T-helper 1 cell treated with Interleukin-12 subunit alpha and Interleukin-12 subunit beta and Interleukin-4 antibody, amounts not matched to agents 30 μg/mL and 1 μg/mL, for 36 hours (primary cell): ENCODE results near the gene TRIM10.

ENCODE experiments used
- H3K27ac Mint-ChIP-seq: one replicate; pipeline ENCODE4 v1.8.0; 2021; ENCODE audit warnings: mild to moderate bottlenecking, mixed read lengths
- H3K27me3 Mint-ChIP-seq: one replicate; pipeline ENCODE4 v1.8.0; 2021; ENCODE audit warnings: low read depth, mixed read lengths
- H3K36me3 Mint-ChIP-seq: one replicate; pipeline ENCODE4 v1.8.0; 2021; ENCODE audit warnings: low read depth, mixed read lengths
- H3K4me1 Mint-ChIP-seq: one replicate; pipeline ENCODE4 v1.8.0; 2021; ENCODE audit warnings: low read depth, mixed read lengths
- H3K4me3 Mint-ChIP-seq: one replicate; pipeline ENCODE4 v1.8.0; 2021; ENCODE audit warnings: mild to moderate bottlenecking, moderate library complexity, mixed read lengths
- H3K9me3 Mint-ChIP-seq: one replicate; pipeline ENCODE4 v1.8.0; 2021; ENCODE audit warnings: mixed read lengths

Gene TRIM10

GRCh38 chr6:30163918-30164654, 3.1 kb upstream of the TRIM10 start:
- Mint-ChIP-seq H3K4me1 (peaks cover 43% of the 10 kb centered on the region), H3K27me3 (no peaks in the 10 kb centered on the region), H3K9me3 (no peaks in the 10 kb centered on the region)

DNA sequence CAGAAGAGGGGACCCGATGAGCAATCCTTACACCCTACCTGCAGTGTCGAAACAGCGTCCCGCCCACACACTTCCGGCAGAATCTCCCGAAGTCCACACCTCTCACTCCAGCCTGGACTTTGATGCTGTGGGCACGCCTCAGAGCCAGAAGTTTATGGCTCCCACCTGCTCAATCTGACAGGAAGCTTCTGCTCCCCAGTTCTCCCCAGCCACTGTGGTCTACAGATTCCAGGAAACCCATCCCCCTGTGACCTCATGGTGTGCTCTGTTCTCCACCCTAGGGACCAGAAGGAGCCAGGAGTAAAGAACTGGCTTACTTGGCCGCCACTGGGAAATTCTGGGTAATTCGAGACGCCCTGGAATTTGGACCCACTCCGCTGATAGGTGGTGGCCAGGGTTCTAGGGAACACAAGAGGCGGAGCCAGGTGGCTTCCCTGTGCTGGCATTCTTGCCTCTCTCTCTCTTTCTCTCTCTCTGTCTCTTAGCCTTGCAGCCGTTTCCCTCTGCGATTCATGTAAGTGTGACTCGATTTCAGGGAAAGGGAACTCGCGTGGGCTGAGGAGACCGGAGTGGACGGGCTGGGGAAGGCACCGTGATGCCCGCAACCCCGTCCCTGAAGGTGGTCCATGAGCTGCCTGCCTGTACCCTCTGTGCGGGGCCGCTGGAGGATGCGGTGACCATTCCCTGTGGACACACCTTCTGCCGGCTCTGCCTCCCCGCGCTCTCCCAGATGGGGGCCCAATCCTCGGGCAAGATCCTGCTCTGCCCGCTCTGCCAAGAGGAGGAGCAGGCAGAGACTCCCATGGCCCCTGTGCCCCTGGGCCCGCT, 2.3 kb upstream of the TRIM10 start, which contains the start of gene TRIM15:
TRIM15 (plus strand) TSS at position 457 of the 828 bp plus-strand sequence; CDS start at position 596, 139 bp downstream.
- H3K36me3 Mint-ChIP-seq: no peaks in the 10 kb centered on the region

More at GRCh38 chr6:30163918-30164654, 3.1 kb upstream of the TRIM10 start:
- peak overlapping the region; percentile 34 for H3K27ac Mint-ChIP-seq
- no peaks in the 10 kb centered on the region for H3K36me3 Mint-ChIP-seq
- no peak overlapping the region for H3K4me3 Mint-ChIP-seq

DNA sequence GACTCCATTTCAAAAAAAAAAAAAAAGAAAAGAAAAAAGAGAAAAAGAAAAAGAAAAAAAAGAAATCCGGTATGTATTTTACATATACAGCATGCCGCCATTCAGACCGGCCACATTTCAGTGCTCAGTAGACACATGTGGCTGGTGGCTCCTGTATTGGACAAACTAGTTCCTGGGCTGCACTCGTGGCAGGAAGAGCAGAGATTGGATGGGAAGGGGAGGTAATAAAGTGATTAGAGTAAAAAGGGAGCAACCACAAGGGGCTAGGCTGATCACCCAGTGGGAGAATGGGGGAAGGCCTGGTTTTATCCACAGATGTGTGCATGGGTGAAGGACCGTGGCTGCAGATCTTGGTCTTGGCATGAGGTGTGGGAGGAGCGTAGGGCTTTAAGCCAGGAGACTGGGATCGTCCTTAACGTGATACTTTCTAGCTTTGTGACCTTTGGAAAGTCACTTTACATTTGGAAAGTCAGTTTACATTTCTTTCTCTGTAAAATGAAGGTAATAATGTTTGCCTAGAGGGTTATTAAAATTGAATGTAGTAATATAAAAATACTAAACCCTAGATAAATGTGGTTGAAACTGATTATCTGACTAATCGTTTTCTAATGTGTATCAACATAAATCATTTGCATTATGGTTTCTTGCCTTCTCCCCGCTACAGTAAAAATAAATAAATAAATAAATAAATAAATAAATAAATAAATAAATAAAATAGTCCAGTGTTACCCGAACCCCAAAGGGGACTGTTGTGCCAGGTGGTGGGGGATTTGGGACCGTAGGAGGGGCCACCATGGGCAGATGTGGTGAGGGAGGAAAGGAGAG, 1.5 kb upstream of the TRIM10 start:
- Mint-ChIP-seq H3K27ac (peak overlapping the region; percentile 38), H3K4me1 (peaks cover 46% of the 10 kb centered on the region), H3K36me3 (no peaks in the 10 kb centered on the region), H3K9me3 (no peaks in the 10 kb centered on the region), H3K4me3 (peak overlapping the region; percentile 48), H3K27me3 (no peaks in the 10 kb centered on the region)

More for the DNA sequence above, 2.3 kb upstream of the TRIM10 start, which contains the start of gene TRIM15:
- H3K27ac Mint-ChIP-seq: peak within 1 kb of the TSS; percentile 38
- H3K27me3 Mint-ChIP-seq: no peaks in the 10 kb centered on the region
- H3K4me3 Mint-ChIP-seq: peak within 1 kb of the TSS; percentile 49
- no peaks in the 10 kb centered on the region for H3K9me3 Mint-ChIP-seq
- H3K4me1 Mint-ChIP-seq: peaks cover 46% of the 10 kb centered on the region

DNA sequence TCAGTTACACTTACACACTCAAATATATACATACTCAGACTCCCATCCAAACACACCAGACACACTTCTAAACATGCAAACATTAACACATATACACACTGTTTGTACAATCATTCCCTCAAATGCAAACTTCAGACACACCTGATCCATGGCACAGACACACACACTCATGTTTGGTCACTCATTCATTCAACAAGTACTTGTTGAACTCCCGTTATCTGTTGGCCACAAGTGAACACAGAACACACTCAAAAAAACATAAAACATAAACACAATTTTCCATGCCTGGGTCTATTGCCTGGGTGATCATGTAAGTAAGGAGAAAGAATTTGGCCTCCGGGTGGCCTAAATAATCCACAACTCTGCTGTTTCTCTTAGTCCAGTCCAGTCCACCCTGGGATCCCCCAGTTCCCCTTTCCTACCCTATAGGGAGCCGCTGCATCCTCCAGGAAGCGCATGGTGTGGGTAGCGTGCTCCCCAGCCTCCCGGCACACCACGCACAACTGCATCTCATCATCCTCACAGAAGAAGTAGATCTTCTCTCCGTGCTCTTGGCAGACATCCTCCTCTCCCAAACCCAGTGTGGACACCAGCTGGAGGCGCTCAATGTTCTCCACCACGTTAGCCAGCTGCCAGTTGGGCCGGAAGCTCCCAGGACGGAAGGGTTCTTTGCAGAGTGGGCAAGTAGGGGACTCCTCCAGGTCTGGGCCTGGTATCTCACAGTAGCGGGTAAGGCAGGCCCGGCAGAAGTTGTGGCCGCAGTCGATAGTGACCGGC, 815 bp downstream of the TRIM10 start:
- peaks cover 38% of the 10 kb centered on the region for H3K4me1 Mint-ChIP-seq
- no peak overlapping the region for H3K27ac Mint-ChIP-seq
- H3K27me3 Mint-ChIP-seq: no peaks in the 10 kb centered on the region
- H3K9me3 Mint-ChIP-seq: no peaks in the 10 kb centered on the region
- H3K4me3 Mint-ChIP-seq: no peak overlapping the region
- H3K36me3 Mint-ChIP-seq: no peaks in the 10 kb centered on the region

DNA sequence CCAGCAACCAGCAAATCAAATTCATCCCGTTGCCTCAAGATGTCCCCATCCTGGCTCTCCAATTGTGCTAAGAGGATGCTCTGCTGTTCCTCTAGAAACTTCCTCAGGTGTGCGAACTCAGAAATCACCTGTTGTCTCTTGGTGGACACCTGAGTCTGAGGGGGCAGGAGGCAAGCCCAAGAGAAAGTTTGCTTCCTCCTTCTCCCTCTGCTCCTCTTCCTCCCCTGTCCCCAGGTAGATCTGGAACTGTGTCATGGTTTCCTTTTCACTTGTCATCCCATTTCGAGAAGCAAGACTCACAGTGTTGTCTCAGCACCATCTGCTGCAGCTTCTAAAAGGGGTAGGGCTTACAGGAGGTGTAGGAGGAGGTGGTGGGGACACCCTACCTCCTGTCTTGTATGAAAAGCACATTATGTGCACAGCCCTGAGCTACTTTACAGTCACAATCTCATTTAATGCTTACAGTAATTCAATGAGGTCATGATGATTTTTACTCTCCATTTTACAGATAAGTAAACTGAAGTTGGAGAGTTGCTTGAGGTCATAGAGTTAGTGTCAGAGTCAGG, 2.5 kb downstream of the TRIM10 start:
- Mint-ChIP-seq H3K27me3 (no peaks in the 10 kb centered on the region), H3K36me3 (no peaks in the 10 kb centered on the region), H3K4me1 (peaks cover 32% of the 10 kb centered on the region), H3K4me3 (no peak overlapping the region), H3K9me3 (no peaks in the 10 kb centered on the region), H3K27ac (peak overlapping the region; percentile 23)

DNA sequence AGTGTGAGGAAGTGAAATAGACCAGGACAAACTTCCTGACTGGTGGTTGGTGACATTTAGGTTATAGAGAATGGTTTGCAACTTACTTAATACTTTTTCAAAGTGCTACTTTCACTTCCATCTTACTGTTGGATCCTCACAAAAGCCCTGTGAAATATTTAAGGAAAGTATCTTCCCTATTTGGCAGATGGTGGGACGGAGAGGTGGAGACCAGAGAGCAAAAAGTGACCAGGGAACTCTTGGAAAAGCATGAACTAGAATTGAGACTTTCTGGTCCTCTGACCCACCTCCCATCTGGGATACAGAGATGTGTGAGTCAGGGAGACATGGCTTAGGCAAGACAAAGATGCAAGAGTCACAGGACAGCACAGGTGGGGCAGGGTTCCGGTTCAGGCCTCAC, 3.0 kb downstream of the TRIM10 start:
- Mint-ChIP-seq H3K27me3 (no peaks in the 10 kb centered on the region), H3K9me3 (no peaks in the 10 kb centered on the region), H3K4me3 (no peak overlapping the region), H3K36me3 (no peaks in the 10 kb centered on the region), H3K4me1 (peaks cover 30% of the 10 kb centered on the region), H3K27ac (no peak overlapping the region)

DNA sequence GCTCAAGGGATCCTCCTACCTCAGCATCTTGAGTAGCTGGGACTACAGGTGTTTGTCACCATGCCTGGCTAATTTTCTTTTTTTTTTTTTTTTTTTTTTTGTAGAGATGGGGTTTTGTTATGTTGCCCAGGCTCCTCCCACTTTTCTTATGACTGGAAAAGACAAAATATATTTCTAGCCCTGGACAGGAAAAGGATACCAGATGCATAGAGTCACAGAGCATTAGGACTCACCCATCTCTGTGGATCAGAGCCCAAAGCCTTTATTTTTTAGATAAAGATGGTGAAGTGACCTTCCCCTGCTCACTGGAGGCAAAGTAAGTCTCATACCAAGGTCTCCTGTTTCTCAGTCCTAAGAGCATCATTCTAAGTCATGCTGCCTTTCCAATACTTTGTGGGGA, 3.4 kb downstream of the TRIM10 start:
- H3K36me3 Mint-ChIP-seq: no peaks in the 10 kb centered on the region
- H3K27ac Mint-ChIP-seq: no peak overlapping the region
- H3K4me3 Mint-ChIP-seq: no peak overlapping the region
- no peaks in the 10 kb centered on the region for H3K27me3 Mint-ChIP-seq
- no peaks in the 10 kb centered on the region for H3K9me3 Mint-ChIP-seq
- H3K4me1 Mint-ChIP-seq: peaks cover 30% of the 10 kb centered on the region

DNA sequence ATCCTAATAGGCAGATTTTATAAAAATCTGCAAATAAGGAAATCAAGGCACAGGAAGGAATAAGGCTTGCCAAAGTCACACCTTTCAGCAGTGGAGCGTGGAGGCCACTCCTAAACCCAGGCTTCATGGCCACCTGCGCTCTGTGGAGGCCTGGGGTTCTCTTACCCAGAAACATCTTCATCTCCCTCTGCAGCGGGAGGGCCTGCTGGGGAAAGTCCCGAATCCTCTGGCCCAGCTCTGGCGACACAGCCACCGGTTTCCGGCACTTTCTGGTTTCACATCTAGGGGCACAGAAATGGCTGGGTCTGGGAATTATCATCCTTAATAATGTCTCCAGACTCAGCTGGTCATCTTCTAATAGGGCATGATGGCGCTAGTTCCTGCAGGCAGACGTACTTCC, 4.2 kb downstream of the TRIM10 start:
- Mint-ChIP-seq H3K4me1 (peaks cover 27% of the 10 kb centered on the region), H3K9me3 (no peaks in the 10 kb centered on the region), H3K27ac (no peak overlapping the region), H3K27me3 (no peaks in the 10 kb centered on the region), H3K4me3 (no peak overlapping the region), H3K36me3 (no peaks in the 10 kb centered on the region)

DNA sequence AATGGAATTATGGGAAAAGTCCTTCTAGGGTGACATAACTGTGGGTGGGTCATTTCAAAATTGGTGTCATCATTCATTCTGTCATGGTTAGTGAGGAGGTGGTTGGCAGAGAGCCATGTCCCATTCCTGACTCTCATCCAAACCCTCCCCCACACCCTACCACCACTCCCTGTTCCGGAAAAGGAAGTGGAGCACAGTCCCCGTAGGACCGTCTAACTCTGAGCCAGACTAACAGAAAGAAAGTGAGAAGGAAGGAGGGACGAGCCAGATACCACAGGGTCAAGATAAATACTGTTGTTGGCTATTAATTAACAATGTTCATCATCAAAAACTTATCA, 4.8 kb downstream of the TRIM10 start:
- Mint-ChIP-seq H3K4me1 (peaks cover 32% of the 10 kb centered on the region), H3K9me3 (no peaks in the 10 kb centered on the region), H3K4me3 (no peak overlapping the region), H3K27ac (no peak overlapping the region), H3K36me3 (no peaks in the 10 kb centered on the region), H3K27me3 (no peaks in the 10 kb centered on the region)

DNA sequence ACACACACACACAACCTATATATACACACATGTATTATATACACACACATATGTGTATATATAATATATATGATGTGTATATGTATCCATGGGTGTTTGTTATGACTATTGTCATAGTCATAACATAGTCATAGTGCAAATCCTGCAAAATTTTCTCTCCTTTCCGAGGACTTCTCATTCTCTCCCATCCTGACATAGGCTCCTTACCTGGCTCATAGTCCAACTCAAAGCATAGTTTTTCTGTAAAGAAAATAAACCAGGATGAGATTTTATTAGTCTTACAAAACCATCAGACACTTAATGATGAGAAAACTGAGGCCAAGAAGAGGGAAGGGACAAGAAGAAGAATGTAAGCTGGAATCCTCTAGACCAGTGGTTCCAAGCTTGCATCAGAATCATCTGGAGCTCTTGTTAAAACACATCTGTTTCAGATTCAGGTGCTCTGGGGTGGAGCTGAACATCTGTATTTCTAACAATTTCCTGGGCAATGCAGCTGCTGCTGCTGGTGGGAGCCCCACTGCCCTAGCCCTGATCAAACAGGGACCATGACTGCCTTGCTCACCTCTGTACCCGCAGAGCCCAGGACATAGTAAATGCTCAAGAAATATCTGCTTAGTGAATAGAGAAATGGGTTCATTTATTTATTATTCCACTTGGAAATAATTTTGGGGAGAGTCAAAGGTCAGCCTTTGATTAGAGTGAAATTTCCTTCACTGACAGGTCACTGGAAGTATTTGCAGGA, 5.3 kb downstream of the TRIM10 start:
- no peaks in the 10 kb centered on the region for H3K9me3 Mint-ChIP-seq
- H3K4me3 Mint-ChIP-seq: no peak overlapping the region
- no peaks in the 10 kb centered on the region for H3K27me3 Mint-ChIP-seq
- no peaks in the 10 kb centered on the region for H3K36me3 Mint-ChIP-seq
- H3K4me1 Mint-ChIP-seq: peaks cover 32% of the 10 kb centered on the region
- no peak overlapping the region for H3K27ac Mint-ChIP-seq

DNA sequence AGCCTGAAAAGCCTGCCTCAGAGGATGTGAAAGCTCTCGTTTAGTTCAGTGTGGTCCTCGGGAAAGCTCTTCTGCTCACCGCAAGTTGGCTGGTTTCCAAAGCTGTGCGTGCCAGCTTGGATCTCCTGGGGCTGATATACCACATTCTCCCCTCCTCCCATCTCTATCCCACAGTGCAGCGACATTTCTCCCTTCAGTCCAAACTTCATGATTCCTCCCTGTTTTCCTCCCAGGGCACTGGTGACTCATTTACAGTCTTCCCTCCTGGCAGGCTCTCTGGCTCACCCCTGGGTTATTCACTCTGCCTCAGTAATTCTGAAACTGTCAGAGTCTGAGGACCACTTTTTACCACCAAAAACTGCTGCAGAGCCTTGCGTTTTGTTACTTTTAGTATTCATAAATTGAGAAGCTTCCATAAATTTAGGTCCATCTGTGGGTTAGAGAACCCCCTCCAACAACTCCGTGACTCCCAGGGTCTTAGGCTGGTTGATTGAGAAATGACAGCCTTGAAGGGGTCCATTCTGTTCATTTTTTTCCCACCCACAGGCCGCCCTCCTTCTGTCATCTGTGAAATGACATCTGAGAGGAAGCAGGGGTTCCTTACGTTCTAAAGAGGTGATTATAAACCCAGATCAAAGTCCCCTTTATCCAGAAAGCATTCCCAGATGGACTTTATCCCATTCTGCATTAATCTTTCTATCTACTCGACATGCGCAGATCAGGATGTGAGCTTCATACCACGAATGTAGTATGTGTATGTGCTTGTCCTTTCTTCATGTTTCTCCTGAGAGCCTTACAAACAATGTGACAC, 6.1 kb downstream of the TRIM10 start:
- H3K27me3 Mint-ChIP-seq: peaks cover 4% of the 10 kb centered on the region

DNA sequence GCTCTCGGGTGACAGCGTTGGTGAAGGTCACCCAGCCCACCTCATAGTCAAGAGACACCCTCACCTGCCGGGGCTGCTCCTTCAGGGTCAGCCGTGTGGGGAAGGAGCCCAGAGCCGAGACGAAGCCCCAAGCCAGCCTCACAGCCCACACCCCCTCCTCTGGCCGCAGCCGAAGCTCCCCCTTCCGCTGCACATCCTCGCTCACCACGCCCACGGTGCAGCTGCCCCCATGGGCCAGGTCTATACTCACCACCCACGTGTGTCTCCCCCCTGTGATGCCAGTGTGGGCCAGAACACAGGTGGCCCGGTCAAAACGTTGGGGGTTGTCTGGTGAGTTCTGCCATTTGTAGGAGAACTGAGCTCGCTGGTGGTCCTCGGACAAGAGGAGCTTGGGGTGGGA, 7.0 kb downstream of the TRIM10 start:
- H3K27ac Mint-ChIP-seq: no peak overlapping the region
- no peaks in the 10 kb centered on the region for H3K36me3 Mint-ChIP-seq
- H3K9me3 Mint-ChIP-seq: no peaks in the 10 kb centered on the region
- H3K4me1 Mint-ChIP-seq: peaks cover 28% of the 10 kb centered on the region
- H3K4me3 Mint-ChIP-seq: no peak overlapping the region
- H3K27me3 Mint-ChIP-seq: peaks cover 6% of the 10 kb centered on the region

More for the DNA sequence above, 6.1 kb downstream of the TRIM10 start:
- peaks cover 32% of the 10 kb centered on the region for H3K4me1 Mint-ChIP-seq
- H3K27ac Mint-ChIP-seq: no peak overlapping the region
- H3K4me3 Mint-ChIP-seq: no peak overlapping the region
- H3K9me3 Mint-ChIP-seq: no peaks in the 10 kb centered on the region
- no peaks in the 10 kb centered on the region for H3K36me3 Mint-ChIP-seq
